Measurements from ENCODE around the gene ATP11B. TPM values are rescaled to one million over a fixed set of nuclear protein-coding genes. Genes with fewer than 3 reads are reported as not detected.

ATP11B gene
- total and polyA plus RNA-seq, 2 donors (not counting 1 experiment from before 2014, with no cell fraction given) = 34.9 to 77.8 TPM

DNA sequence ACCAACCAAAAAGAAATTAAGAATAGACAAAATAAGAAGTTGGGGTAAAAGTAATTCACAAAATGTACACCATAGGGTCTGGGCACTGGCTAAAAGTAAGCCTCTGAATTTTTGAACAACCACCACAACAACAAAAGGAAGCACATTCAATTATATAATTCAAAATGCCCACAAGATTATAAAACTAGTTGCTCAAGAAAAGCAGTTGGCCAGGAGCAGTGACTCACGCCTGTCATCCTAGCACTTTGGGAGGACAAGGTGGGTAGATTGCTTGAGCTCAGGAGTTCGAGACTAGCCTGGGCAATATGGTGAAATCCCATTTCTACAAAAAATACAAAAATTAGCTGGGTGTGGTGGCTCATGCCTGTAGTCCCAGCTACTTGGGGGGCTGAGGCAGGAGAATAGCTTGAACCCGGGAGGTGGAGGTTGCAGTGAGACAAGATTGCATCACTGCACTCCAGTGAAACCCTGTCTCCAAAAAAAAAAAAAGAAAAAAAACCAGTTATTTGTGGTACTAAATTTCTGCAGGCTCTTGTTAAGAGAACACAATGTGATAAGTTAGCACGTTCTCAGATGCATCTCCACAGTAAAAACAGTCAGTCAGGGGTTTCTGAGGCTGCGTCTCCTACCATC lies 6.6 kb upstream of the ATP11B start:
- Histone ChIP-seq H3K4me2 (ENCODE audit: extremely low read depth, insufficient read depth, low read length) (no peak overlapping the region), H3K4me3 (replicated peaks in 1 of 4; ENCODE audit: control extremely low read depth in 1 of 4, insufficient read depth in 1 of 4, low read depth in 3 of 4, low read length in 4 of 4) (no peak overlapping the region), H3K36me3 (ENCODE audit: control insufficient read depth, insufficient read depth, low read length) (no peaks in the 10 kb centered on the region), H2AFZ (ENCODE audit: low read length) (no peak overlapping the region), H3K4me1 (ENCODE audit: control insufficient read depth, extremely low read depth, insufficient read depth, low read length) (no peaks in the 10 kb centered on the region), H3K9me3 (ENCODE audit: control insufficient read depth, insufficient read depth, low read depth, low read length) (no peaks in the 10 kb centered on the region), H3K79me2 (ENCODE audit: control insufficient read depth, insufficient read depth, low read length) (no peaks in the 10 kb centered on the region), H4K20me1 (ENCODE audit: control insufficient read depth, extremely low read depth, insufficient read depth, low read length) (no peaks in the 10 kb centered on the region), H3K27ac (ENCODE audit: insufficient read depth, low read length) (no peak overlapping the region), H3K9ac (ENCODE audit: insufficient read depth, low read length) (no peak overlapping the region), H3K27me3 (ENCODE audit: control insufficient read depth, insufficient read depth, low read length) (peaks cover 8% of the 10 kb centered on the region)
- no peak for TF ChIP-seq EZH2 (IDR thresholded peaks at IDR 0.05; ENCODE audit: low read length, missing control alignments)
- TF ChIP-seq CTCF (conservative IDR thresholded peaks at IDR 0.05 in 1 of 2, IDR thresholded peaks at IDR 0.05 in 1 of 2; ENCODE audit: low read depth in 1 of 2, low read length in 2 of 2) = no peak
- no peak for DNase-seq (ENCODE audit: low read depth in 2 of 2)

GRCh38 chr3:182787302-182788036 lies 5.8 kb upstream of the ATP11B start:
- Histone ChIP-seq H3K4me2 (ENCODE audit: extremely low read depth, insufficient read depth, low read length) (no peak overlapping the region), H3K9me3 (ENCODE audit: control insufficient read depth, insufficient read depth, low read depth, low read length) (no peaks in the 10 kb centered on the region), H3K36me3 (ENCODE audit: control insufficient read depth, insufficient read depth, low read length) (no peaks in the 10 kb centered on the region), H2AFZ (ENCODE audit: low read length) (no peak overlapping the region), H3K9ac (ENCODE audit: insufficient read depth, low read length) (no peak overlapping the region), H4K20me1 (ENCODE audit: control insufficient read depth, extremely low read depth, insufficient read depth, low read length) (no peaks in the 10 kb centered on the region), H3K4me1 (ENCODE audit: control insufficient read depth, extremely low read depth, insufficient read depth, low read length) (no peaks in the 10 kb centered on the region), H3K27me3 (ENCODE audit: control insufficient read depth, insufficient read depth, low read length) (peaks cover 8% of the 10 kb centered on the region), H3K4me3 (replicated peaks in 1 of 4; ENCODE audit: control extremely low read depth in 1 of 4, insufficient read depth in 1 of 4, low read depth in 3 of 4, low read length in 4 of 4) (no peak overlapping the region), H3K79me2 (ENCODE audit: control insufficient read depth, insufficient read depth, low read length) (no peaks in the 10 kb centered on the region), H3K27ac (ENCODE audit: insufficient read depth, low read length) (no peak overlapping the region)
- TF ChIP-seq EZH2 (IDR thresholded peaks at IDR 0.05; ENCODE audit: low read length, missing control alignments) (no peak), CTCF (conservative IDR thresholded peaks at IDR 0.05 in 1 of 2, IDR thresholded peaks at IDR 0.05 in 1 of 2; ENCODE audit: low read depth in 1 of 2, low read length in 2 of 2) (no peak)
- DNase-seq (ENCODE audit: low read depth in 2 of 2) = peak; percentile 40 to 69

DNA sequence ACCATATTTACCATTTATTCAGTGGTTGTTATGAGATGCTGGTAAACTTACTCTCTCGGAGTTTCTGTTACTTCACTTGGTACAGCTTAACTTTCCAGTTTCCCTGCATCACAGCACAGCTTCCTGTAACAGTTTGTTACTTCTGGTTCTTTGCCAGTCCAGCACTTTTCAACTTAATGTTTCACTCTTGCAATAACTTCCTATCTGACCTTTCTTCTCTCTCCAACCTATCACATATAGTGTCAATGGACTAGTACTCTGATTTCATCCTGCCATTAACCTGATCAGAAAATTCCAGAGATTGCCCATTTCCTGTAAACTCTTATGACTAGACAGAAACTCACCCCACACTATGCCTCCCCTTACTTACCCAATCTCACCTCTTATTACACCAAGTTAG lies 3.9 kb upstream of the ATP11B start:
- Histone ChIP-seq H3K4me2 (ENCODE audit: extremely low read depth, insufficient read depth, low read length) (no peak overlapping the region), H4K20me1 (ENCODE audit: control insufficient read depth, extremely low read depth, insufficient read depth, low read length) (no peaks in the 10 kb centered on the region), H3K27me3 (ENCODE audit: control insufficient read depth, insufficient read depth, low read length) (peaks cover 5% of the 10 kb centered on the region), H3K4me1 (ENCODE audit: control insufficient read depth, extremely low read depth, insufficient read depth, low read length) (no peaks in the 10 kb centered on the region), H3K27ac (ENCODE audit: insufficient read depth, low read length) (no peak overlapping the region), H3K36me3 (ENCODE audit: control insufficient read depth, insufficient read depth, low read length) (no peaks in the 10 kb centered on the region), H2AFZ (ENCODE audit: low read length) (no peak overlapping the region), H3K4me3 (replicated peaks in 1 of 4; ENCODE audit: control extremely low read depth in 1 of 4, insufficient read depth in 1 of 4, low read depth in 3 of 4, low read length in 4 of 4) (no peak overlapping the region), H3K9me3 (ENCODE audit: control insufficient read depth, insufficient read depth, low read depth, low read length) (no peaks in the 10 kb centered on the region), H3K9ac (ENCODE audit: insufficient read depth, low read length) (no peak overlapping the region), H3K79me2 (ENCODE audit: control insufficient read depth, insufficient read depth, low read length) (peaks cover 5% of the 10 kb centered on the region)
- DNase-seq (ENCODE audit: low read depth in 2 of 2) = no peak
- TF ChIP-seq CTCF (conservative IDR thresholded peaks at IDR 0.05 in 1 of 2, IDR thresholded peaks at IDR 0.05 in 1 of 2; ENCODE audit: low read depth in 1 of 2, low read length in 2 of 2) (no peak), EZH2 (IDR thresholded peaks at IDR 0.05; ENCODE audit: low read length, missing control alignments) (no peak)
